ENCODE data around the gene CHI3L2. TPM values are rescaled to one million over a fixed set of nuclear protein-coding genes. Genes with fewer than 3 reads are reported as not detected.

The CHI3L2 gene, protein sequence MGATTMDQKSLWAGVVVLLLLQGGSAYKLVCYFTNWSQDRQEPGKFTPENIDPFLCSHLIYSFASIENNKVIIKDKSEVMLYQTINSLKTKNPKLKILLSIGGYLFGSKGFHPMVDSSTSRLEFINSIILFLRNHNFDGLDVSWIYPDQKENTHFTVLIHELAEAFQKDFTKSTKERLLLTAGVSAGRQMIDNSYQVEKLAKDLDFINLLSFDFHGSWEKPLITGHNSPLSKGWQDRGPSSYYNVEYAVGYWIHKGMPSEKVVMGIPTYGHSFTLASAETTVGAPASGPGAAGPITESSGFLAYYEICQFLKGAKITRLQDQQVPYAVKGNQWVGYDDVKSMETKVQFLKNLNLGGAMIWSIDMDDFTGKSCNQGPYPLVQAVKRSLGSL
- polyA plus RNA-seq (ENCODE audit: insufficient read length in 4 of 4) = under 1 TPM; 0.23 to 0.47 (median 0.32) TPM

DNA sequence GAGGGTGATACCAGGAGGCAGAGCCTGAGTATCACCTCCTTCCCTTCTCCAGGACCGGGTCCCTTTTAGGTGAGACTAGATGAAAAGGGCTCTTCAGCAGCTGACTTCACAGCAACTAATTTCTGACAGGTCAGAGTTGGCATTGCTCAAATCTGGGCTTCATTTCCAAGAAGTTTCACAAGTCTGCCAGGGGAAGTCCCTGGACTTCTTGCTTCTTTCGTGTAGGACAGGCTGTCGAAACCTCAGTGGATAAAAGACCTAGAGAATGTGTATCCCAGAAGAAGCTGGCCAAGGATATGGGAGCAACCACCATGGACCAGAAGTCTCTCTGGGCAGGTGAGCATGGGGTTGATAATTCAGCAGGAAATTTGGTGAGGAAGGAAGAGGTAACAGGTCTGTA lies at the start of gene CHI3L2:
TSS of gene CHI3L2 (plus strand) at position 280 of the 400 bp plus-strand sequence. CDS start at position 297, 17 bp downstream.
- DNase-seq (ENCODE audit: low read depth in 4 of 4, low spot score in 3 of 4) = no peak

DNA sequence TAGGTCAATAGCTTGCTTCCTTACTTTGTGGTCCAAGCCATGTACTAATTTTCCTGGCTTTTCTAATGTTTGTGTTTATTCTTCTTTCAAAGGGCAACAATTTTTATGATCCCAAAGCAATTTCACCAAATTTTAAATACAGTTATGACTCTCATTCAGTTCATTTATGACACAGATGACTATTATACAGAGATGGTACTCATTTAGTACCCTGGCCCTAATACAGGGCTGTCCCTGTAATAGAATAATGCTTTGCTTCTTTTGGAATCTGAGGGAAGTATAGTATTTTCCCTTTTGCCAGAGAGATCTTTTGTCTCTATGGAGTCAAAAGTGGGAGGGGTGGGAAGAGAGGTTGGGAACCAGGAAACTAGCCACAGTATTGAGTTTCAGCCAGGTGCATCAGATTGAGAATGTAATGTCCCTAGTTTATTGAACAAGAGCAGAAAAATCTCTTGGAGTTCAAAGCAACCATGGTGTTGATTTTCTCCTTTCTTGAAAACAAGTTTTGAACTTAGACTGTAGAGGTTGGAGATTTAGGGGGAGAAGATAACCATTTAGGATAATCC lies 47.5 kb upstream of the CHI3L2 start:
- no peak for DNase-seq (ENCODE audit: low read depth in 4 of 4, low spot score in 3 of 4)

DNA sequence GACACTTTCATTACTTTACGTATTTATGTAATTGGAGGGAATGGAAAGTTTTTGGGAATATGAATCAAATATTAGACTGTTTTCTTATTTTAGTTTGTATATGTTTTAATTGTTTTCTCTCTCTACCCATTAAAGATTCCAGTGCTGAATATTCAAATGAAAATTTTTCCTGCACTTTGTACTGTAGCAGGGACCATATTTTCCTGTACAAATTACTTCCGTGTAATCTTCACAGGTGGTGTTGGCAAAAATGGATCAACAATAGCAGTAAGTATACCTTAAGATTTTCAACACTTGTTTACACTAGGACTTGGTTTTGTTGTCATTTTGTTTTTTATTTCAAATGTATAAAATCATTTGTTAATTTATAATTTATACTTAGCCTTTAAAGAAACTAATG lies 45.5 kb upstream of the CHI3L2 start:
- no peak for DNase-seq (ENCODE audit: low read depth in 4 of 4, low spot score in 3 of 4)

DNA sequence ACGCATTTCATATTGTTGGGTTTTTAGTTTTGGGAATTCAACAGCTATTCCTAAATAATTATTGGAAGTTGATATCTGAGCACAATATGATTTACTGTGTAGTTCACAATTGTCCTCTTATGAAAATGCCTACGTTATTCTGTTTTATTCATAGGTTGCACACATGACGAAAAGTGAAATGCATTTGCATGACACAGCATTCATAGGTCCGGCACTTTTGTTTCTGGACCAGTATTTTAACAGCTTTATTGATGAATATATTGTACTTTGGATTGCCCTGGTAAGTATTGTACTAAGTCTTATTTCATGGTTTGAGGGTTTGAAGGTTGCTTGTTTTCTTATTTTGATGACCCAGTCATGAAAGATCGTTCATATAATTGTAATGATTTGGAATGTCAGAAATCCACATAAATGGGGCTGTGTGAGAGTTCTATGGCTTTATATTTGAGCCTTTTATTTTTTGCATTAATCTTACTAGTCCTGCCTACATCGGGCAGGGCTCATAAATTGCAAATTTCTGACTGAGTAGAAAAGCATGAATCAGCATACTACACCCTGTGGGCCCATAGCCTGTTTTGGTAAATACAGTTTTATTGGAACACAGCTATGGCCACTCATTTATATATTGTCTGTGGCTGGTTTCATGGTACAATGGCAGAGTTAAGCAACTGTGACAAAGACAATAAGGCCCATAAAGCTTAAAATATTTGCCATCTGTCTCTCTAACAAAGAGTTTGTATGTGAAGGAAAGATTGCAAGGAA lies 44.0 kb upstream of the CHI3L2 start:
- DNase-seq (ENCODE audit: low read depth in 4 of 4, low spot score in 3 of 4) = no peak

DNA sequence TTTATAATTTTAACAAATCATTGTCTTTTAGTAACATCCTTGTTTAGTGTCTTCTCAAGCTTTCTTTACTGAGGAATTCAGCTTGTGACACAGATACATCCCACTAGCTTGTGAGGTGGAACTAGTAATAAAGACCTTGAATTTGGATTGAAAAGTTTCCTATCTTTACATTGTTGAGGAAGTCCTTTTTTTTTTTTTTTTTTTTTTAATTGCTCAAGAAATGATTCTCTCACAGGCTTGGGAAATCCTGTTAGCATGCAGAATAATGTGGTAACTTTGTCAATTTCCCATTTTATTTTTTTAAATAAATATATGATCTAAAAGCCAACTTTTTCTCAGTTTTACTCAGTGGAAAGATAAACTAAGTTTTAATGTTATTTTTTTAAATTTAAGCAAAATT lies 42.9 kb upstream of the CHI3L2 start:
- DNase-seq (ENCODE audit: low read depth in 4 of 4, low spot score in 3 of 4) = no peak

DNA sequence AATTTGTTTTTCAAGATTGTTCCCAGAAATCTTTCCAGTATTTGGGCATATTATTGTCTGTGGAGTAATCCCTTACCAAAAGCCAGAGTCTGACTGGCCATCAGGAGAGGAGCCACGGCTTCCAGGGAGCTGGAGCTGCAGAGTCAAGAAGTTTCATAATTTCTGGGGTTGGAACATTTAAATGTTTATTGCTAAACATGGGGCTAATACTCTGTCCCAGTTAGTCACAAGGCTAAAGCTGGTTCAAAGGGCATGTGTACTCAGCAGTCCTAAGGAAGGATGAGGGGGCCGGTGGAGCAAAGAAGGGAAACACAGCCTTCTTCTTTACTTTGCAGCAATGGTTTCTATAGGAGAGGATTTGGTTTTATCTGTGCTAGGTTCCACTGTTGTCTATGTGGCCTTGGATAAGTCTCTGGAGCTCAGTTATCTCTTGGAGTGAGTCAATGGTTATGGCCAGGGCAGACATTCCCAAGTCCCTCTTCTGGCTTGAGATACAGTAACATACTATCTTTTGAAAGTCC lies 36.5 kb upstream of the CHI3L2 start:
- no peak for DNase-seq (ENCODE audit: low read depth in 4 of 4, low spot score in 3 of 4)

DNA sequence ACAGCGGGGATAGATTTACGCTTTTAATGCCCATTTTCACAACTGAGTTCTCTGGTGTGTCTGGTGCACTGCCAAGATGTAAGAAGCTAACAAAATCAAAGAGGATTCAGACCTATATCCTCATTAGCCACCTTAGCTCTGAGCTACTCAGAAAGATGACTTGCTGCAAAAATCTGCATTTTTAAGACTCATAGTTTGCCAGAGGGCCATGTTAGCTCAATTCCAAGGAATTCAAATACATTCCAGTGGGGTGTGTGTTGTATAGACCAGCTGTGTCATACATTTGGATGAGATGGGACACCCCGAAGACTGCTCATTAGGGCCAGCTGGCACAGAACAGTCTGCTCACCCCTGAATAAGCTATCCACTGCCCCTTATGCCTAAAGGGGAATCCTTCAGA lies 36.0 kb upstream of the CHI3L2 start:
- no peak for DNase-seq (ENCODE audit: low read depth in 4 of 4, low spot score in 3 of 4)

DNA sequence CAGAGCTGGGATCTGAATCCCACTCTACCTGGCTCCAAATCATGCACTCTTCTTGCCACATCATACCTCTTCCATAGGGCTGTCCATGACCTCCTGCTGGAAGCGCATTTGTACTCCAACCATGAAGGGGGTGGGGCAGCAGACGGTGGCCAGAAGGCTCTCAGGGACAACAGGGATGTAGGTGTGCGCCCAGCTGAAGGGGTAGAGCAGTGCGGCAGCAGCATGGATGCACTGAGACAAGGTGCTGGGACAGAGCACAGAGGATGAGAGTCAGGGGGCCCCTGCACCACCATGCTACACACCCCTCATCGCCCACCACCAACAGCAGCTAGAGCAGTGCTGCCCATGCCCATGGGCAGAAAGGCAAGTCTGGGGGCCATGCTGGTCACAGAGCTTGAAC lies 35.4 kb upstream of the CHI3L2 start:
- DNase-seq (ENCODE audit: low read depth in 4 of 4, low spot score in 3 of 4) = no peak

DNA sequence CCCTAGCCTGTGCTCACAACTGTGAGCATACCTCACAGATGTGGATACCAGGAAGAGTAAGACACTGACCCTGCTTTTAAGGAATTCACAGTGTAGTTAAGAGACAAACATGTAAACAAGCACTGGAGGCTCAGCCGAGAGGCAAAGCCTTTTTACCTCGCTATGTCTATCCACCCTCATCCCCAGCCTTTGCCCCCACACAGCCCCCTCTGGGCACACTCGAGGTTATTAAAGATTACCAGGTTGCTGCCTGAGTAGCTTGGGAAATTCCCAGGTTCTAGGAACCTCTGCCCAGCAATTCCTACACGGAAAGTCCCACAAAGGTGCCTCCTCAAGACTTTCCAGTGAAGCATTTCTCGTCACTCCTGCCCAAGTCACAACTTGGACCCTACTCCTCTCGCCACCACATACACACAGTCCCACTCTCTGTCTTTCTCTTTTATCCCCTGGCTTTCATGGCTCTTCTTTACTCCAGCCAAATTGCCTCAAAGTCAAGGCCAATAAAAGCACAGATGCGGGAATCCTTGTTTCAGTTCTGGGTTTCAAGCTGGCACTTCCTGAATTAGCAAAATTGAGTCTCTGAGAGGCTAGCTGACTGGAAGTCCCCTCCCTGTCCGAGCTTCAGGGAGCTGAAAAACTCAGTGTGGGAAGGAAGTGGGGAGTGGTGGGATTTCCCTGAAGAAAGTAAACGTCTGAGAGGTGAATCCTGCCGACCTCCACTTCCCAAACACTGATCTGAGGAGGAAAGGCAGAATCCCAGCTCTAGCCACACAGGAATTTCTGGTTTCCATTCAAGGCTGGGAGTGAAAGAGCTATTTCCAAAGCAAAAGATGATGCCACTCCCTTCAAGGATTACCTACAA lies 34.6 kb upstream of the CHI3L2 start:
- DNase-seq (ENCODE audit: low read depth in 4 of 4, low spot score in 3 of 4) = no peak

DNA sequence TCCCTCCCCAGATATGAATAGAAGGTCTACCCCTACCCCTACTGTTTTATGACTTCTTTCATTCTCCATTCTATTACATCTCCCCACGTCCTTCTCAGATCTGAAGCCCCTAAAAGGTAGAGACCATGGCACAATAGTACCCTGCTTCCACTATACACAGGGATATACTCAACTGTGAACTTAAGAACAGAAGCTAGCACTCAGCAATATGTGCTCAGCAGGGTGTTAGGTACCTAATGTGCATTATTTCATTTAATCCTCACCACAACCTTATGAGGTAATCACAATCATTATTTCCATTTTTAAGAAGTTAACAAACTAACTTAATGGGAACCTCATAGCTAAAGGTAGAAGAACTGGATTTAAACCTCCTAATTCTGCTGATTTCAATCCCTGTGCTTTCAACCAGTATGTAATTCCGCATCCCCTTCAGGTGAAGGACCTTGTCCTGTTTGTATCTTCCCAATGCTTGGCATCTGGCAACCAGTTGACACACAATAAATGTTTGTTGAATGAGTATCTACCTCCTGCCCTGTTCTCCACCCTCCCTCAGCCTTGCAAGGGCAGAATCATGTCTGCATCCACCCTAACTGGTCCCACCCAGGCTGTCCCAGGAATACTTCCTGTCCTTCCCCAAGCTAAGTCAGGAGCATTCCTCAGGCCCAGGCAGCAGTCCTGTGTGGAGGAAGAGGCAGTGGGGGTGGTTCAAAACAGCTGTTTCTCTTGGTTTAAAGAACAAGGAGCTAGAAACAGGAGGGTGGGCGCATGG lies 33.6 kb upstream of the CHI3L2 start:
- DNase-seq (ENCODE audit: low read depth in 4 of 4, low spot score in 3 of 4) = no peak

DNA sequence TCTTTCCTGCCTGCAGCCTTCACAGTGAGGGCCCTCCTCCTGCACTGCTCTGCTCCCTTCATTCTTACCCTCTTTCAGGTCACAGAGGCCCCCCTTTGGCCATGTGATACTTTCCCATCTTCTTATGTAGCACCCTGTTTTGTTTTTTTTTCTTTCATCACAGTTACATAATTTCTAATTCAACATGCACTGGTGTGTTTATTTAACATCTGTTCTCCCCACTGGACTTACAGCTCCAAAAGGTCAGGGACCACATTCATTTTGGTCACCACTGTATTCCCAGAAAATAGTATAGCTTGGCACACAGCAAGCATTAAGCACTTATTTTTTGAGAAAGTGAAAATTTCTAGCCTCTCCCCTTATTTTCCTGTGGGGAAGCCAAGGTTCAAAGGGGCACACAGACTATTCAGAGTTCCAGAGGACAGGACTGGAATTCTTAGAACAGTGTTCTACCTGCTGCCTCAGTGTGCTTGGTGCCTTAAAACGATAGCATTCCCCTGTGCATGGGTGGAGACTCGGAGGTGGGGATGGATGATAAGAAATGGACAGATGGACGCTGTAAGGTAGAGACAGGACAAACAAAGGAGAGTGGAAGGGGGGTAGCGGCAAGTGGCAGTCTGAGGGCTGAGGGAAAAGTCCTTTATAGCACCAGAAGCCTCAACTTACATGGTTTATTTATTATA lies 32.4 kb upstream of the CHI3L2 start:
- DNase-seq (ENCODE audit: low read depth in 4 of 4, low spot score in 3 of 4) = no peak

DNA sequence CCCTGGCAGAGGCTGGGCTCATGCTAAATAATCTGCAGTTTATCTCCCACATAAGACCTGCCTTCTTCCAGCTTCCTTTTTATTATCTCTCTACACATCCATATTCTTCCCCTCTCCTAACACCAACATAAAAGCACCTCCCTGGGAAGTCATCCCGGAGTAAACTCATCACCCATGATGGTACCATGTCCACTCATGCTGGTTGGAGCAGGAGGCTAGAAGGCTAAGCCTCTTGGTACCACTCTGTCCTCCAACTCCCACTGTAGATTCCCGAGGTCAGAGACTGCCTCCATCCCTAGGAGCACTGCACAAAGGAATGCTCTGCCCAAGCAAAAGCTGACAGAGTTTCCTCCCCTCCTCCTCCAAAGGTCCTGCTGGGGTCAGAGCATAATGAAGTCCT lies 31.3 kb upstream of the CHI3L2 start:
- DNase-seq (ENCODE audit: low read depth in 4 of 4, low spot score in 3 of 4) = no peak

DNA sequence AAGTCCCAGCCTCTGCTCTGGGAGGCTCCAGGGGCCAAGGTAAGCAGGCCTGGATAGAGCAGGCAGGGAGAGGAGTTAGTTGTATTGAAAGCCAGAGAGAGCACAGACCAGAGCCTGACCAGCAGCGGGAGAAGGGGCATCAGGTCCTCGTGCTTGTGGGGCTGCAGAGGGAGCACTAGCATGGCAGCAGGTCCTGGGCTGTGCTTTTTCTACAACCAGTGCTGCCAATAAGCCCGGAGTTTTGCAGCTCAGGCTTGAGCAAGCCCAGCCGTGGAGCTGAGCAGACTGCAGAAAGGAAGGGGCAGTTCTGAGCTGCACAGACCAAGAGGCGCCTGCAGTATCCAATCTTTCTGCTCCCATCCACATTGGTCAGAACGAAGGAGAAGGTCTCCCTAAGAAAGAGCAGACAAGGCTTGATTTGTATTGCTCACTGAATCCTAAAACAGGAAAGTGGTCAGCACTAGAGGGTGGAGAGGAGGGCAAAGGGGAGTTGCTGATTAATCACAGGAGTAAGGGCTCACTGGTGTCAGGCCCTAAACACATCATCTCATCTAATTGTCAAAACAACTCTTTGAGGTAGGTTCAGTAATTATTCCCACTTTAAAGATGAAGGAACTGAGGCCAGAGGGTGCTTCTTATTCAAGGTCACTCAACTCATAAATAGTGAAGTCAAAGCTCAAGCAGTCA lies 29.8 kb upstream of the CHI3L2 start:
- no peak for DNase-seq (ENCODE audit: low read depth in 4 of 4, low spot score in 3 of 4)

DNA sequence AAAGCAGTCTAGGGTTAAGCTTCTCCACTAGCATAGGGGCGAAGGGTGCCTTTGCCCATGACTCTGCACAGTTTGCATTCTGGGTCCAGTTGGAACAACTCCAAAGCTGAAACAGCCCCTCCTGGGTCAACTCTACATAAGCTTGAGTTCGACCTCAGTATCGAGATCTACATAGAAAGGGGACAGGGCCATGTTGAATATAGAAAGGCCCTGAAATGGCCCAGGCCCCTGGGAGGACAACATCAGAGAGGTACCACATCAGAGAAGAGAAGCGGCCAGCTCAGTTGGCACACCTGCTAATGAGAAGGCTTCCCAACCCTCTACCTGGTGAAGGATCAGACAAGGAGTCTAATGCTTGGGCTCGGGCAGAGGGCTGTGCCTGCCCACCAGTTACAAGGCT lies 28.7 kb upstream of the CHI3L2 start:
- DNase-seq (ENCODE audit: low read depth in 4 of 4, low spot score in 3 of 4) = no peak

DNA sequence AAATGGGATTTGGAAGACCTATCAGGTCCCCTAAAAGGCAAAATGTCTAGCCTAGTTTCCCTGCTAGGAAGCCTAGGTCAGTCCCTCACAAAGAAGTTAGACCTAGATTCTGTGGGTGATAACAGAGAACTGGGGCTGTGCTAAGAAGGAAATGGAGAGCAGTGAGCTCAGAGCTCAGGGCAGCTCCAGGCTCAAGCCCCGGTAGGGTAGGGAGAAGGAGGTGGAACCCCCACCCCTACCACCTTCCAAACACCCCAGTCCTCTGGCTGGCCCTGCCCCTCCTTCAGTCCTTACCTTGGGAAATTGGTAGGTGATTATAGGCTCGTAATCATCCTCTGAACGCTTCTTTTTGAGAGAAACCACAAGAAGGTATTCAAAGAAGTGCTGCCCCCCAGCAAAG lies 28.2 kb upstream of the CHI3L2 start:
- DNase-seq (ENCODE audit: low read depth in 4 of 4, low spot score in 3 of 4) = no peak

DNA sequence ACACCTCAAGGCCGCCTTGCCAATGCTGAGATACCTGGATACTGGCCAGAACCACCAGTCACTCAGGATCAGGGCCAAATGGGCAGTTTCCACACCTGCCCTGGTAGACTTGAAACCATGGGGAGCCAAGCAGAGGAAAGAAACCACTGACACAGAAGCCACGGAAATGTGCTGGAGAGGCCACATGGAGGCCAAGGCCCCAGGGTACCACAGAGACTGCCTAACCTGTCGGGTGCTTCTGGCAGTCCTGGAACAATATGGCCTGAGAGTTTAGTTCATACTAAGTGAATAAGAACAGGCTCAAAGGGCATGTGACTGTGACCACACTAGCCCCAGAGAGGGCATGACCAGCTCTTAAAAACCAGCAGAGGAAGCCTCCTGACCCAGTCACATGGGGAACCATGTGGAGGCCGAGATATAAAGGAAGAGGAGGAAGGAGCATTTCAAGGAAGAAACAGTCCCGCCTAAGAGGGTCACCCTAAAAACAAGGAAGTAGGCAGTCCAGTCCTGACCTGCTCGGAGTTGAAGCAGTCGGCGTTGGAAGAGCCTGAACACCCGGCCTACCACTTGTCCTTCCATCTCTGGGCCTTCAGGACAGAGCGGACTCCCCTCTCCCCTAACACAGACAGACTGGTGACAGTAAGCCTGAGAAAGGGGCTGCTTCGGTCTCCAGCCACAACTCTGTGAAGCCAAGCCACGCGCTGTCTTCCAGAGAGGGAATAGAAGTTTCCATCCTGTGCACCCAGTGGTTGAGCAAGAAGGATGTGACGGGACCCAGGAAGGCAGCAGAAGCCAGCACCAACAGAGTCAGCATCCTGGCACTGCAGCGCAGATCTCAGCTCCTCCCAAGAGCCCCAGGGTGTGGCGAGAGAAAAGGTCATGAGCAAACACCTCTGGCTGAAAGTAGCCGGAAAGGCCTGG lies 27.4 kb upstream of the CHI3L2 start, which contains the start of gene DENND2D:
TSS of gene DENND2D (minus strand) at position 766 of the 921 bp plus-strand sequence. CDS start at position 579, 187 bp downstream.
- no peak for DNase-seq (ENCODE audit: low read depth in 4 of 4, low spot score in 3 of 4)

DNA sequence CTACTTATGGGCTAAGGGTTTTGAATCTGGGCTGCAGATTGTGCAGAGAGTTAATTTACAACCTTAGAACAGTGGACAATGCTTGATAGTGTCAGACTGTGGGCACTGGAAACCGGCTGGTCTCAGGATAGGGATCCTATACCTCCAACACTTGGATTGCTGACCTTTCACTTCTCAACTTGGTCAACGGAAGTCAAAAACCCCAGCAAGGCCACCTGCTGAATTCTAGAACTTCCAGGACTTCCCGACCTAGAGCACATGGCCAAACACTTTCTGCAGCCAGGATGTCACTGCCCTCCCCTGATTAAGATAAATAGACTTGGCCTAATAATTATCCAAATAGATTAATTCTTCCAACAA lies 26.7 kb upstream of the CHI3L2 start:
- DNase-seq (ENCODE audit: low read depth in 4 of 4, low spot score in 3 of 4) = no peak

All from right renal pelvis (tissue), 4 donors.